OCI-LY7 (cell line): ENCODE measurements around the gene TIGAR. TPM values are rescaled to one million over a fixed set of nuclear protein-coding genes. Genes with fewer than 3 reads are reported as not detected.

ENCODE experiments used
- BruUV-seq: library from RNA; stranded (reverse); fragments of 400-500 nt; replicated peaks from 2 replicates; lab custom pipeline; 2021; lab: Mats Ljungman, UMichigan
- CTCF ChIA-PET: fragments of 300-600 bp; sonication (Branson Sonifier 250); formaldehyde crosslinking; loops from one replicate; lab custom pipeline; 2022; ENCODE audit warnings: antibody characterized with exemption; ENCODE audit not compliant: unreplicated experiment; lab: Charles Lee
- POLR2A ChIA-PET: fragments of 300-600 bp; sonication (Branson Sonifier 250); formaldehyde crosslinking; loops from one replicate; lab custom pipeline; 2022; ENCODE audit warnings: antibody characterized with exemption; lab: Charles Lee
- DNase-seq: peaks from one replicate; pipeline ENCODE4 v3.0.0-alpha.2; 2015; ENCODE audit warnings: low spot score
- H2AFZ ChIP-seq: fragments of 200-600 bp; sonication (generic), shearing (Covaris generic); 2 replicates; pipeline ENCODE4 v1.6.1; 2014; ENCODE audit warnings: mild to moderate bottlenecking, antibody characterized with exemption, low read length, moderate library complexity
- H3K27ac ChIP-seq: fragments of 200-600 bp; sonication (generic); 2 replicates; pipeline ENCODE4 v1.5.1; 2014; ENCODE audit warnings: mixed run types, low read depth, mild to moderate bottlenecking, moderate library complexity, low read length, inconsistent platforms; ENCODE audit not compliant: poor library complexity, severe bottlenecking
- H3K36me3 ChIP-seq: fragments of 200-600 bp; sonication (generic); 2 replicates; pipeline ENCODE4 v1.6.1; 2014; ENCODE audit warnings: mild to moderate bottlenecking, antibody characterized with exemption, low read length, moderate library complexity, mixed read lengths; ENCODE audit not compliant: insufficient read depth
- H3K4me1 ChIP-seq: fragments of 200-600 bp; sonication (generic); 2 replicates; pipeline ENCODE4 v1.5.1; 2014; ENCODE audit warnings: mild to moderate bottlenecking, low read length; ENCODE audit not compliant: insufficient read depth, poor library complexity, severe bottlenecking
- H3K4me2 ChIP-seq: fragments of 200-600 bp; sonication (generic); 2 replicates; pipeline ENCODE4 v1.6.1; 2014; ENCODE audit warnings: mild to moderate bottlenecking, low read length
- H3K4me3 ChIP-seq: fragments of 200-600 bp; sonication (generic); 2 replicates; pipeline ENCODE4 v1.5.1; 2014; ENCODE audit warnings: mild to moderate bottlenecking, low read depth, low read length; ENCODE audit not compliant: poor library complexity, severe bottlenecking
- H3K79me2 ChIP-seq: fragments of 200-600 bp; sonication (generic); 2 replicates; pipeline ENCODE4 v1.6.1; 2016; ENCODE audit warnings: low read depth, mild to moderate bottlenecking, low read length, moderate library complexity, mixed read lengths; ENCODE audit not compliant: insufficient read depth
- H3K9me2 ChIP-seq: fragments of 200-600 bp; sonication (generic); 2 replicates; pipeline ENCODE4 v1.6.1; 2016; ENCODE audit warnings: mild to moderate bottlenecking, low read length, mixed read lengths; ENCODE audit not compliant: insufficient read depth
- H3K9me3 ChIP-seq: fragments of 200-600 bp; sonication (generic); 2 replicates; pipeline ENCODE4 v1.6.1; 2014; ENCODE audit warnings: mild to moderate bottlenecking, mixed run types, low read length, mixed read lengths
- H4K20me1 ChIP-seq: fragments of 200-600 bp; sonication (generic); 2 replicates; pipeline ENCODE4 v1.6.1; 2014; ENCODE audit warnings: mild to moderate bottlenecking, antibody characterized with exemption, low read length, moderate library complexity, mixed read lengths; ENCODE audit not compliant: insufficient read depth
- CTCF ChIP-seq: fragments of 200-600 bp; sonication (generic); conservative IDR thresholded peaks from 2 replicates; pipeline ENCODE4 v1.5.1; 2014; ENCODE audit warnings: mild to moderate bottlenecking, antibody characterized with exemption, low read length, moderate library complexity, mixed read lengths
- EZH2phosphoT487 ChIP-seq: fragments of 200-600 bp; sonication (generic); IDR thresholded peaks from 2 replicates; pipeline ENCODE4 v1.6.1; 2018; ENCODE audit warnings: low read depth, borderline replicate concordance, mild to moderate bottlenecking, mixed run types, antibody characterized with exemption, low read length, moderate library complexity, mixed read lengths
- intact Hi-C: fragments of 100-400 bp; cut with micrococcal nuclease; formaldehyde crosslinking; loops from one replicate; pipeline ENCODE4 v1.10.0; 2022; ENCODE audit not compliant: unreplicated experiment
- total RNA-seq, 2 experiments: library from RNA; depleted of rRNA in 1 of 2; stranded (reverse); fragments of >200 nt in 1 of 2; shearing (Covaris generic) in 1 of 2; gene quantifications; 2 replicates each; pipeline ENCODE4 v1.2.3, GENCODE V29; 2014 to 2022

TIGAR gene
- total RNA-seq, 2 experiments from 2014 or later, result 8.0 to 24.7 TPM

DNA sequence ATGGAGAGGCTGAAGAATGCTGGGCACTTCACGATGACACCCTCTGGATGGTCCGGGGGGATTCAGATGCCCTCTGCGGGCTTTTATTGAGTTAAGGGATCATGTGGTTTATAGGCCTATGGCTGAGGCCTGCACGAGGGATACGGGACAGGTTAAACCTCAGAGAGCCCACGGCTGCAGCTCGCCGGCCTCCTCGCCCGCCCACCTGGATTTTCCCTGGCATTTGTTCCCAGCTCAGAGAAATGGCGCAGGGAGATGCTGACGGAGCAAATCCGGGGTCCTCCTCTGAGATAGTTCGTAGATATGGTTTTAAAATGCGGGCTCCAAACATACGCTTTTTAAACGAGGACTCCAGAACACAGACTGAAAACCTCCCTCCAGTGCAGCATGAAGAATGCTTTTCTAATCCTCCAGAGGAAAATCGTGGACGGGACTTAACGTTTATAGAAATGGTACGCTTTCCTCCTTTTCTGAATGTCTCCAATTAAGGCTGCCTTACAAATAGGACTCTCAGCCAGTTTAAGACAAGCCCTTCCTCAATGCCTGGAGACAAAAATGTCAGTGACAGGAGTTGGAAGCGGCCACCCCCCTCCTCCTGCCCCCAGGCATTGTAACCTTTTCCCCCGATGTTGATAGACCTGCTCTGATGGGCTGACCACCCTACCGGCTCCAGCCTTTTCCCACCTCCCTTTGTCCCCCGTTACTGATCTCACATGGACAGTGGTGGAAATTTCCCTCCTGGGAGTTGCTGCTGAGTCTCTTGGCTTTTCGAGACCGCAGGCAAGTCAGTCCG is 30.8 kb upstream of the TIGAR start:
- Histone ChIP-seq H3K4me1 (no peaks in the 10 kb centered on the region), H2AFZ (no peak overlapping the region), H3K79me2 (no peaks in the 10 kb centered on the region), H3K4me2 (no peak overlapping the region), H3K27ac (no peak overlapping the region), H4K20me1 (no peaks in the 10 kb centered on the region), H3K9me2 (no peaks in the 10 kb centered on the region), H3K4me3 (no peak overlapping the region), H3K9me3 (no peaks in the 10 kb centered on the region), H3K36me3 (no peaks in the 10 kb centered on the region)
- TF ChIP-seq CTCF, result no peak
- no peak for TF ChIP-seq EZH2phosphoT487
- intact Hi-C loops, result no loop called here
- no TSS peak for BruUV-seq
- no peak for DNase-seq
- ChIA-PET CTCF (no interaction called here), POLR2A (no interaction called here)

- TF ChIP-seq EZH2phosphoT487 (no peak), CTCF (no peak)
- Histone ChIP-seq H3K36me3 (no peaks in the 10 kb centered on the region), H3K9me2 (no peaks in the 10 kb centered on the region), H3K9me3 (no peaks in the 10 kb centered on the region), H3K4me2 (no peak overlapping the region), H3K79me2 (no peaks in the 10 kb centered on the region), H4K20me1 (no peaks in the 10 kb centered on the region), H2AFZ (no peak overlapping the region), H3K27ac (no peak overlapping the region), H3K4me1 (no peaks in the 10 kb centered on the region), H3K4me3 (no peak overlapping the region)
- no TSS peak for BruUV-seq
- ChIA-PET CTCF (no interaction called here), POLR2A (no interaction called here)
- intact Hi-C loops, result no loop called here
- no peak for DNase-seq
Measured at GRCh38 chr12:4292341-4293073, 28.5 kb upstream of the TIGAR start.
